Sigmoid colon (tissue), 4 donors: ENCODE results near the gene CDC42SE2.

Source experiments
- POLR2A ChIP-seq, 2 donors: fragments of 450-650 bp; IDR thresholded peaks; one replicate each; pipeline ENCODE4 v1.6.1; 2016; ENCODE audit warnings: antibody characterized with exemption in 2 of 2, mild to moderate bottlenecking in 2 of 2, moderate library complexity in 2 of 2
- POLR2AphosphoS5 ChIP-seq, 4 donors: sonication (generic); formaldehyde crosslinking; IDR thresholded peaks; one replicate each; pipeline ENCODE4 v1.6.1; 2017; ENCODE audit warnings: antibody characterized with exemption in 4 of 4
- TF ChIP-seq, protein P1 (sequence below), 4 experiments: fragments of 450-650 bp in 3 of 4; fragments of 200-600 bp in 1 of 4; IDR thresholded peaks; one replicate each; pipeline ENCODE4 v1.5.1; 2016 to 2019; ENCODE audit warnings: antibody characterized with exemption in 4 of 4, mild to moderate bottlenecking in 3 of 4, moderate library complexity in 2 of 4

DNA sequence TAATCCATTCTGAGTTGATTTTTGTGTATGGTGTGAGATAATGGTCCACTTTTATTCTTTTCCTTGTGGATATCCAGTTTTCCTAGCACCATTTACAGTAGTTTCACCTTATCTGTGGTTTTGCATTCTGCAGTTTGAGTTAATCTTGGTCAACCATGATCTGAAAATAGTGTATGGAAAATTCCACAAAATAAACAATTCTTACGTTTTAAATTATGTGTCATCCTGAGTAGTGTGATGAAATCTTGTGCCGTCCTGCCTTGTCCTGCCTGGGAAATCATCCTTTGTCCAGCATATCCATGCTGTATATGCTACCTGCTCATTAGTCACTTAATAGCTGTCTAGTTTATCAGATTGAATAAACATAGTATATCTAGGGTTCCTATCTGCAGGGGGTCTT lies 42.1 kb downstream of the CDC42SE2 start:
- TF ChIP-seq, protein P1, sequence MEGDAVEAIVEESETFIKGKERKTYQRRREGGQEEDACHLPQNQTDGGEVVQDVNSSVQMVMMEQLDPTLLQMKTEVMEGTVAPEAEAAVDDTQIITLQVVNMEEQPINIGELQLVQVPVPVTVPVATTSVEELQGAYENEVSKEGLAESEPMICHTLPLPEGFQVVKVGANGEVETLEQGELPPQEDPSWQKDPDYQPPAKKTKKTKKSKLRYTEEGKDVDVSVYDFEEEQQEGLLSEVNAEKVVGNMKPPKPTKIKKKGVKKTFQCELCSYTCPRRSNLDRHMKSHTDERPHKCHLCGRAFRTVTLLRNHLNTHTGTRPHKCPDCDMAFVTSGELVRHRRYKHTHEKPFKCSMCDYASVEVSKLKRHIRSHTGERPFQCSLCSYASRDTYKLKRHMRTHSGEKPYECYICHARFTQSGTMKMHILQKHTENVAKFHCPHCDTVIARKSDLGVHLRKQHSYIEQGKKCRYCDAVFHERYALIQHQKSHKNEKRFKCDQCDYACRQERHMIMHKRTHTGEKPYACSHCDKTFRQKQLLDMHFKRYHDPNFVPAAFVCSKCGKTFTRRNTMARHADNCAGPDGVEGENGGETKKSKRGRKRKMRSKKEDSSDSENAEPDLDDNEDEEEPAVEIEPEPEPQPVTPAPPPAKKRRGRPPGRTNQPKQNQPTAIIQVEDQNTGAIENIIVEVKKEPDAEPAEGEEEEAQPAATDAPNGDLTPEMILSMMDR (IDR thresholded peaks at IDR 0.05) = no peak
- TF ChIP-seq POLR2AphosphoS5 (IDR thresholded peaks at IDR 0.05) = no peak
- TF ChIP-seq POLR2A (IDR thresholded peaks at IDR 0.05) = no peak
